ENCODE results near the gene RFX3. TPM values are rescaled to one million over a fixed set of nuclear protein-coding genes. Genes with fewer than 3 reads are reported as not detected.

RFX3 gene
- total and polyA plus RNA-seq, 2 donors (not counting 3 experiments of a cell fraction or from before 2014, with no cell fraction given): 4.8 to 10.5 TPM

DNA sequence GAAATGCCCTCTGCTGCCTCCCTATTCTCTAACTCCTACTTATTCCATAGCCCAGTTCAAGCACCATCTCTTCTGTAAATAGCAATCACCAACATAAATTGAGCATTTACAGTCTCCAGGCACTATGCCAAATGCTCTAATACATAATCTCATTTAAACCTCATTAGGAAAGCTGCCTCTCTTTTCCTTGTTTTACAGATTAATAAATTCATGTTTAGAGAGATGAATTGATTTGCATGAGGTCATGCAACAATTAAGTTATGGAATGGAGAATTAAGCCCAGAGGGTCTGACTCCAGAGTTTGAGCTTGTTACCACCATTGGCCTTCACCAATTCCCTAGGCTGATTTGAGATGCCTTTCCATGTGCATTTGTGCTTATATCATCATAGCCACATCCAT is 23.4 kb upstream of the RFX3 start:
- dilution Hi-C loops (cut with MboI; ENCODE audit: extremely low pct_ligation_motif_present, low sequenced_read_pairs): no loop called here
- no peak for DNase-seq (ENCODE audit: low read depth, low spot score)
- no TSS peak for BruUV-seq (replicated peaks)
- no peak overlapping the region for H3K9ac ChIP-seq (replicated peaks; ENCODE audit: extremely low read depth, insufficient read depth, low read length)
- CTCF ChIA-PET: no interaction called here
- no peaks in the 10 kb centered on the region for H3K79me2 ChIP-seq (ENCODE audit: control insufficient read depth, insufficient read depth, low read length)
- intact Hi-C loops (cut with micrococcal nuclease): no loop called here
- no peaks in the 10 kb centered on the region for H3K4me1 ChIP-seq (ENCODE audit: control insufficient read depth, extremely low read depth, insufficient read depth, low read length)
- no peaks in the 10 kb centered on the region for H4K20me1 ChIP-seq (replicated peaks; ENCODE audit: control insufficient read depth, extremely low read depth, insufficient read depth, low read length)
- H3K36me3 ChIP-seq (ENCODE audit: control insufficient read depth in 2 of 2, extremely low read depth in 1 of 2, insufficient read depth in 2 of 2, low read length in 2 of 2): no peaks in the 10 kb centered on the region
- no peak overlapping the region for H3K4me3 ChIP-seq (replicated peaks in 1 of 3; ENCODE audit: insufficient read depth in 1 of 3, low read depth in 1 of 3, low read length in 3 of 3)
- POLR2A ChIA-PET: no interaction called here
- H3K27me3 ChIP-seq (ENCODE audit: control insufficient read depth in 2 of 2, insufficient read depth in 2 of 2, low read length in 2 of 2): no peaks in the 10 kb centered on the region
- H3K4me2 ChIP-seq (ENCODE audit: insufficient read depth, low read length): no peak overlapping the region
- no peak overlapping the region for H2AFZ ChIP-seq (ENCODE audit: low read depth, low read length)
- no peak for FAIRE-seq
- H3K27ac ChIP-seq (ENCODE audit: insufficient read depth, low read depth, low read length): no peak overlapping the region
- no peaks in the 10 kb centered on the region for H3K9me1 ChIP-seq (replicated peaks; ENCODE audit: control insufficient read depth, extremely low read depth, insufficient read depth, low read length)
- no peak for TF ChIP-seq EZH2 (IDR thresholded peaks at IDR 0.05; ENCODE audit: borderline replicate concordance, low read depth, low read length, severe bottlenecking)
- TF ChIP-seq, protein P1, sequence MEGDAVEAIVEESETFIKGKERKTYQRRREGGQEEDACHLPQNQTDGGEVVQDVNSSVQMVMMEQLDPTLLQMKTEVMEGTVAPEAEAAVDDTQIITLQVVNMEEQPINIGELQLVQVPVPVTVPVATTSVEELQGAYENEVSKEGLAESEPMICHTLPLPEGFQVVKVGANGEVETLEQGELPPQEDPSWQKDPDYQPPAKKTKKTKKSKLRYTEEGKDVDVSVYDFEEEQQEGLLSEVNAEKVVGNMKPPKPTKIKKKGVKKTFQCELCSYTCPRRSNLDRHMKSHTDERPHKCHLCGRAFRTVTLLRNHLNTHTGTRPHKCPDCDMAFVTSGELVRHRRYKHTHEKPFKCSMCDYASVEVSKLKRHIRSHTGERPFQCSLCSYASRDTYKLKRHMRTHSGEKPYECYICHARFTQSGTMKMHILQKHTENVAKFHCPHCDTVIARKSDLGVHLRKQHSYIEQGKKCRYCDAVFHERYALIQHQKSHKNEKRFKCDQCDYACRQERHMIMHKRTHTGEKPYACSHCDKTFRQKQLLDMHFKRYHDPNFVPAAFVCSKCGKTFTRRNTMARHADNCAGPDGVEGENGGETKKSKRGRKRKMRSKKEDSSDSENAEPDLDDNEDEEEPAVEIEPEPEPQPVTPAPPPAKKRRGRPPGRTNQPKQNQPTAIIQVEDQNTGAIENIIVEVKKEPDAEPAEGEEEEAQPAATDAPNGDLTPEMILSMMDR (IDR thresholded peaks at IDR 0.05; ENCODE audit: extremely low read depth in 1 of 2, insufficient read depth in 1 of 2, low read depth in 1 of 2, low read length in 2 of 2): no peak
- no peak for TF ChIP-seq GATA2 (IDR thresholded peaks at IDR 0.05; ENCODE audit: insufficient read depth, insufficient read length, low read depth, low read length)
- no peaks in the 10 kb centered on the region for H3K9me3 ChIP-seq (replicated peaks; ENCODE audit: control insufficient read depth, insufficient read depth, low read length)

GRCh38 chr9:3548648-3549047 is 22.8 kb upstream of the RFX3 start:
- CTCF ChIA-PET: no interaction called here
- Histone ChIP-seq H4K20me1 (replicated peaks; ENCODE audit: control insufficient read depth, extremely low read depth, insufficient read depth, low read length) (no peaks in the 10 kb centered on the region), H3K9me3 (replicated peaks; ENCODE audit: control insufficient read depth, insufficient read depth, low read length) (no peaks in the 10 kb centered on the region), H3K27ac (ENCODE audit: insufficient read depth, low read depth, low read length) (no peak overlapping the region), H2AFZ (ENCODE audit: low read depth, low read length) (no peak overlapping the region), H3K4me1 (ENCODE audit: control insufficient read depth, extremely low read depth, insufficient read depth, low read length) (no peaks in the 10 kb centered on the region), H3K4me3 (replicated peaks in 1 of 3; ENCODE audit: insufficient read depth in 1 of 3, low read depth in 1 of 3, low read length in 3 of 3) (no peak overlapping the region), H3K9ac (replicated peaks; ENCODE audit: extremely low read depth, insufficient read depth, low read length) (no peak overlapping the region), H3K36me3 (ENCODE audit: control insufficient read depth in 2 of 2, extremely low read depth in 1 of 2, insufficient read depth in 2 of 2, low read length in 2 of 2) (no peaks in the 10 kb centered on the region), H3K9me1 (replicated peaks; ENCODE audit: control insufficient read depth, extremely low read depth, insufficient read depth, low read length) (no peaks in the 10 kb centered on the region), H3K27me3 (ENCODE audit: control insufficient read depth in 2 of 2, insufficient read depth in 2 of 2, low read length in 2 of 2) (no peaks in the 10 kb centered on the region), H3K4me2 (ENCODE audit: insufficient read depth, low read length) (no peak overlapping the region), H3K79me2 (ENCODE audit: control insufficient read depth, insufficient read depth, low read length) (no peaks in the 10 kb centered on the region)
- POLR2A ChIA-PET: no interaction called here
- no TSS peak for BruUV-seq (replicated peaks)
- DNase-seq (ENCODE audit: low read depth, low spot score) (no peak), FAIRE-seq (no peak)
- dilution Hi-C loops (cut with MboI; ENCODE audit: extremely low pct_ligation_motif_present, low sequenced_read_pairs) (no loop called here), intact Hi-C loops (cut with micrococcal nuclease) (no loop called here)
- TF ChIP-seq POLR2A (IDR thresholded peaks at IDR 0.05; ENCODE audit: low read depth, low read length) (no peak), GATA2 (IDR thresholded peaks at IDR 0.05; ENCODE audit: insufficient read depth, insufficient read length, low read depth, low read length) (no peak), EZH2 (IDR thresholded peaks at IDR 0.05; ENCODE audit: borderline replicate concordance, low read depth, low read length, severe bottlenecking) (no peak), MYC (IDR thresholded peaks at IDR 0.05; ENCODE audit: low read depth, low read length) (no peak), POLR2AphosphoS5 (IDR thresholded peaks at IDR 0.05; ENCODE audit: insufficient read depth, low read depth, low read length) (no peak), FOS (IDR thresholded peaks at IDR 0.05; ENCODE audit: borderline replicate concordance, insufficient read depth, low read length) (no peak), JUN (IDR thresholded peaks at IDR 0.05; ENCODE audit: borderline replicate concordance, insufficient read depth, insufficient read length, low read depth) (no peak)
- TF ChIP-seq, protein P1 (IDR thresholded peaks at IDR 0.05; ENCODE audit: extremely low read depth in 1 of 2, insufficient read depth in 1 of 2, low read depth in 1 of 2, low read length in 2 of 2): no peak
- TF ChIP-seq, protein P2, sequence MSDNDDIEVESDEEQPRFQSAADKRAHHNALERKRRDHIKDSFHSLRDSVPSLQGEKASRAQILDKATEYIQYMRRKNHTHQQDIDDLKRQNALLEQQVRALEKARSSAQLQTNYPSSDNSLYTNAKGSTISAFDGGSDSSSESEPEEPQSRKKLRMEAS (IDR thresholded peaks at IDR 0.05; ENCODE audit: insufficient read depth, insufficient read length): no peak
